ENCODE data around the gene IQUB.

The IQUB gene

DNA sequence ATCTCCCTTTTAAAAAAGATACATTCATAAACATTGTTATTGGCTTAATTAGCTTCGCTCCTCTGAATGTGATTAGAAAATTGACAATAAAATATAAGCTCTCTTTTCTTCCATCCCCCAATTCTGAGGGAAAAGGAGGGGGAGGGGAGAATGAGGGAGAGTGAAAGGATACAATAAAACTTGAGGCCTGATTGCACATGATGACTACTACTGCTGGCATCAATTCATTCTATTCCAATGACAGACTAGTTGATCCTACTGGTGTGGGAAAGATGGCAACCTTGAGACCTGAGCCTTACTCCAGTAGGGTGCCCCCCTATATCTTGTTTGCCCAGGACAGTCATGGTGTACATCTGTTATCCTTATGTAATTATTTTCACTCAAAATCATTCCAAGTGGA is 4.5 kb upstream of the IQUB start (continued):
- no peak for TF ChIP-seq ZNF830 (tag by site-specific recombination; IDR thresholded peaks at IDR 0.05; ENCODE audit: low read depth)
- TF ChIP-seq ZNF549 (tag by site-specific recombination; IDR thresholded peaks at IDR 0.05) = no peak
- TF ChIP-seq ZBTB44 (tag by site-specific recombination; IDR thresholded peaks at IDR 0.05) = no peak
- no peak for TF ChIP-seq ZBTB17 (tag by site-specific recombination; IDR thresholded peaks at IDR 0.05)
- TF ChIP-seq ZNF843 (tag by site-specific recombination; IDR thresholded peaks at IDR 0.05) = no peak
- no peak for TF ChIP-seq ZSCAN16 (tag by site-specific recombination; IDR thresholded peaks at IDR 0.05)
- no peak for TF ChIP-seq PRDM4 (tag by site-specific recombination; IDR thresholded peaks at IDR 0.05)
- no peak for TF ChIP-seq ZNF23 (tag by site-specific recombination; IDR thresholded peaks at IDR 0.05; ENCODE audit: borderline replicate concordance)
- no peak for TF ChIP-seq ZNF174 (tag by site-specific recombination; IDR thresholded peaks at IDR 0.05)
- no peak for TF ChIP-seq ZNF391 (tag by site-specific recombination; IDR thresholded peaks at IDR 0.05; ENCODE audit: borderline replicate concordance, low read depth)
- no peak for TF ChIP-seq SALL2 (tag by site-specific recombination; IDR thresholded peaks at IDR 0.05; ENCODE audit: borderline replicate concordance)

DNA sequence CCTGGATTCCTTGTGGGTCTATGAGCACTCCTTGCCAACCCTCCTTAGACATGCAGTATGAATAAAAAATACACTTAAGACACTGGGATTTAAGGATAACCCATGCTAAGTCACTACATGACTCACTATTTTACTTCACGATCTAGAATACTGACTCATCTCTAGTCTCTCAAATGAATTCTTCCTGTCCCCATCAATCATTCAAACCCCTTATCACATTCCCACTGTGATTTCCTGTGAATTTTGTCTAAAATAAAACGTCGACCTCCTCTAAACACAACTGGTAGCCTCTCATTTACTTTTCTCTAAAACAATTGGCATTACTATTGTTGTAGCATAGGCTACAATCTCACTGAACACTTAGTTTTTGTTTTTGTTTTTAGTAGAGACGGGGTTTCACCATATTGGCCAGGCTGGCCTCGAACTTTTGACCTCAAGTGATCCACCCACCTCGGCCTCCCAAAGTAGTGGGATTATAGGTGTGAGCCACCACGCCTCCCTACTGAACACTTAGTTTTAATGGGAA is 3.9 kb upstream of the IQUB start:
- no peaks in the 10 kb centered on the region for H3K4me1 ChIP-seq (ENCODE audit: control insufficient read depth, insufficient read depth, low read length)
- H3K4me3 ChIP-seq (ENCODE audit: low read depth, low read length) = no peak overlapping the region
- H3K9me3 ChIP-seq (ENCODE audit: control insufficient read depth, insufficient read depth, low read depth, low read length) = no peaks in the 10 kb centered on the region
- ChIA-PET CTCF (interaction anchor here (0.6 to 2.9 kb wide), 4 partner anchors 44 to 898 kb away, joined by 3 to 15 read pairs (median 5); no protein-coding TSS in a partner anchor), POLR2A (interaction anchor here (1.0 kb wide), 1 partner anchor 20 kb away, joined by 4 read pairs; the partner anchor contains the start of gene NDUFA5)
- no peak overlapping the region for H3K27ac ChIP-seq (ENCODE audit: extremely low read depth, low read depth, low read length)
- peaks cover 0 to 2% of the 10 kb centered on the region in 2 experiments; a peak in 1 of 3 replicates for H3K36me3 ChIP-seq (ENCODE audit: control insufficient read depth in 2 of 2, insufficient read depth in 1 of 2, low read length in 2 of 2)
- TF ChIP-seq ZBTB6 (tag by site-specific recombination; IDR thresholded peaks at IDR 0.05) (no peak), ZNF629 (tag by site-specific recombination; IDR thresholded peaks at IDR 0.05) (0 out of 2 replicates have a peak, but pooled peaks have one; percentile 15), SETDB1 (IDR thresholded peaks at IDR 0.05; ENCODE audit: insufficient read length, low read length) (no peak), ZNF777 (tag by site-specific recombination; IDR thresholded peaks at IDR 0.05; ENCODE audit: borderline replicate concordance) (no peak), GLIS1 (tag by site-specific recombination; IDR thresholded peaks at IDR 0.05) (no peak), SP7 (tag by site-specific recombination; IDR thresholded peaks at IDR 0.05) (peak; percentile 61; the same call in 1 of the 2 replicates), ZNF138 (tag by site-specific recombination; IDR thresholded peaks at IDR 0.05; ENCODE audit: borderline replicate concordance) (no peak), ZNF155 (tag by site-specific recombination; IDR thresholded peaks at IDR 0.05) (no peak), ZNF549 (tag by site-specific recombination; IDR thresholded peaks at IDR 0.05) (no peak), ZEB2 (tag by site-specific recombination; IDR thresholded peaks at IDR 0.05) (peak; percentile 57; the same call in 1 of the 2 replicates), ZNF639 (tag by site-specific recombination; IDR thresholded peaks at IDR 0.05) (peak; percentile 20; the same call in 1 of the 2 replicates), ZNF169 (tag by site-specific recombination; IDR thresholded peaks at IDR 0.05) (no peak), KLF16 (tag by site-specific recombination; IDR thresholded peaks at IDR 0.05) (no peak), ZNF529 (tag by site-specific recombination; IDR thresholded peaks at IDR 0.05; ENCODE audit: insufficient replicate concordance) (no peak), ZNF302 (tag by site-specific recombination; IDR thresholded peaks at IDR 0.05; ENCODE audit: low read depth) (no peak)
- TF ChIP-seq, protein P1, sequence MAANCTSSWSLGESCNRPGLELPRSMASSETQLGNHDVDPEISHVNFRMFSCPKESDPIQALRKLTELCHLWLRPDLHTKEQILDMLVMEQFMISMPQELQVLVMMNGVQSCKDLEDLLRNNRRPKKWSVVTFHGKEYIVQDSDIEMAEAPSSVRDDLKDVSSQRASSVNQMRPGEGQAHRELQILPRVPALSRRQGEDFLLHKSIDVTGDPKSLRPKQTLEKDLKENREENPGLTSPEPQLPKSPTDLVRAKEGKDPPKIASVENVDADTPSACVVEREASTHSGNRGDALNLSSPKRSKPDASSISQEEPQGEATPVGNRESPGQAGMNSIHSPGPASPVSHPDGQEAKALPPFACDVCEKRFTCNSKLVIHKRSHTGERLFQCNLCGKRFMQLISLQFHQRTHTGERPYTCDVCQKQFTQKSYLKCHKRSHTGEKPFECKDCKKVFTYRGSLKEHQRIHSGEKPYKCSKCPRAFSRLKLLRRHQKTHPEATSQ (tag by site-specific recombination; IDR thresholded peaks at IDR 0.05) = no peak
- TF ChIP-seq, protein P2, sequence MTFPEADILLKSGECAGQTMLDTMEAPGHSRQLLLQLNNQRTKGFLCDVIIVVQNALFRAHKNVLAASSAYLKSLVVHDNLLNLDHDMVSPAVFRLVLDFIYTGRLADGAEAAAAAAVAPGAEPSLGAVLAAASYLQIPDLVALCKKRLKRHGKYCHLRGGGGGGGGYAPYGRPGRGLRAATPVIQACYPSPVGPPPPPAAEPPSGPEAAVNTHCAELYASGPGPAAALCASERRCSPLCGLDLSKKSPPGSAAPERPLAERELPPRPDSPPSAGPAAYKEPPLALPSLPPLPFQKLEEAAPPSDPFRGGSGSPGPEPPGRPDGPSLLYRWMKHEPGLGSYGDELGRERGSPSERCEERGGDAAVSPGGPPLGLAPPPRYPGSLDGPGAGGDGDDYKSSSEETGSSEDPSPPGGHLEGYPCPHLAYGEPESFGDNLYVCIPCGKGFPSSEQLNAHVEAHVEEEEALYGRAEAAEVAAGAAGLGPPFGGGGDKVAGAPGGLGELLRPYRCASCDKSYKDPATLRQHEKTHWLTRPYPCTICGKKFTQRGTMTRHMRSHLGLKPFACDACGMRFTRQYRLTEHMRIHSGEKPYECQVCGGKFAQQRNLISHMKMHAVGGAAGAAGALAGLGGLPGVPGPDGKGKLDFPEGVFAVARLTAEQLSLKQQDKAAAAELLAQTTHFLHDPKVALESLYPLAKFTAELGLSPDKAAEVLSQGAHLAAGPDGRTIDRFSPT (tag by site-specific recombination; IDR thresholded peaks at IDR 0.05) = peak; percentile 24; the same call in 1 of the 2 replicates

Measured in HEK293 (cell line).